H9 (cell line): Measurements from ENCODE around the gene POMGNT1. TPM values are rescaled to one million over a fixed set of nuclear protein-coding genes. Genes with fewer than 3 reads are reported as not detected.

Experiments
- DNase-seq: peaks from one replicate; pipeline ENCODE4 v3.0.0-alpha.2; 2017
- H2AFZ ChIP-seq: one replicate; pipeline ENCODE4 v1.6.1; 2013; ENCODE audit warnings: mild to moderate bottlenecking, low read length, control low read depth, moderate library complexity
- H2AK5ac ChIP-seq: 2 replicates; pipeline ENCODE4 v1.6.1; 2013; ENCODE audit warnings: low read length, control low read depth, mixed read lengths; ENCODE audit not compliant: insufficient read length
- H2BK120ac ChIP-seq: one replicate; pipeline ENCODE4 v1.6.1; 2013; ENCODE audit warnings: low read depth, mild to moderate bottlenecking, low read length, control low read depth, inconsistent platforms; ENCODE audit not compliant: poor library complexity, severe bottlenecking
- H2BK12ac ChIP-seq: 2 replicates; pipeline ENCODE4 v1.6.1; 2013; ENCODE audit warnings: low read length, control low read depth, mixed read lengths, low read depth; ENCODE audit not compliant: insufficient read length
- H2BK15ac ChIP-seq: 2 replicates; pipeline ENCODE4 v1.6.1; 2013; ENCODE audit warnings: low read depth, low read length, control low read depth
- H2BK20ac ChIP-seq: one replicate; pipeline ENCODE4 v1.6.1; 2013; ENCODE audit warnings: low read depth, mild to moderate bottlenecking, low read length, control low read depth, inconsistent platforms; ENCODE audit not compliant: poor library complexity, severe bottlenecking
- H2BK5ac ChIP-seq: 2 replicates; pipeline ENCODE4 v1.6.1; 2013; ENCODE audit warnings: low read length, control low read depth, mixed read lengths; ENCODE audit not compliant: insufficient read length
- H3K14ac ChIP-seq: 2 replicates; pipeline ENCODE4 v1.6.1; 2013; ENCODE audit warnings: low read length, control low read depth; ENCODE audit not compliant: insufficient read depth
- H3K18ac ChIP-seq: 2 replicates; pipeline ENCODE4 v1.6.1; 2013; ENCODE audit warnings: low read depth, mild to moderate bottlenecking, mixed read lengths, low read length, control low read depth; ENCODE audit not compliant: insufficient read length
- H3K23ac ChIP-seq: 2 replicates; pipeline ENCODE4 v1.6.1; 2013; ENCODE audit warnings: low read length, control low read depth, mixed read lengths, low read depth; ENCODE audit not compliant: insufficient read length
- H3K23me2 ChIP-seq: 2 replicates; pipeline ENCODE4 v1.6.1; 2013; ENCODE audit warnings: low read depth, mild to moderate bottlenecking, mixed read lengths, low read length, control low read depth; ENCODE audit not compliant: insufficient read length, poor library complexity, severe bottlenecking
- H3K27ac ChIP-seq: 2 replicates; pipeline ENCODE4 v1.5.1; 2013; ENCODE audit warnings: low read length, control low read depth, mixed read lengths, low read depth; ENCODE audit not compliant: insufficient read length
- H3K27me3 ChIP-seq: 2 replicates; pipeline ENCODE4 v1.6.1; 2013; ENCODE audit warnings: low read length, control low read depth, inconsistent platforms; ENCODE audit not compliant: insufficient read depth
- H3K4ac ChIP-seq: 2 replicates; pipeline ENCODE4 v1.6.1; 2013; ENCODE audit warnings: low read depth, mild to moderate bottlenecking, control low read depth, inconsistent platforms, low read length, moderate library complexity
- H3K4me1 ChIP-seq: 2 replicates; pipeline ENCODE4 v1.6.1; 2013; ENCODE audit warnings: low read length, control low read depth, inconsistent platforms; ENCODE audit not compliant: insufficient read depth
- H3K4me2 ChIP-seq: 2 replicates; pipeline ENCODE4 v1.6.1; 2013; ENCODE audit warnings: low read length, control low read depth, mixed read lengths; ENCODE audit not compliant: insufficient read length, insufficient read depth
- H3K56ac ChIP-seq: 2 replicates; pipeline ENCODE4 v1.6.1; 2013; ENCODE audit warnings: low read depth, mild to moderate bottlenecking, mixed read lengths, low read length, control low read depth; ENCODE audit not compliant: insufficient read length
- H3K79me1 ChIP-seq: 2 replicates; pipeline ENCODE4 v1.6.1; 2013; ENCODE audit warnings: low read depth, mild to moderate bottlenecking, moderate library complexity, low read length, control low read depth, inconsistent platforms; ENCODE audit not compliant: insufficient read depth, poor library complexity, severe bottlenecking
- H3K79me2 ChIP-seq: 2 replicates; pipeline ENCODE4 v1.6.1; 2013; ENCODE audit warnings: low read length, control low read depth, inconsistent platforms; ENCODE audit not compliant: insufficient read depth
- H3K9ac ChIP-seq: 2 replicates; pipeline ENCODE4 v1.6.1; 2013; ENCODE audit warnings: low read length, control low read depth, mixed read lengths; ENCODE audit not compliant: insufficient read length; ENCODE audit errors: extremely low read depth
- H3K9me3 ChIP-seq: one replicate; pipeline ENCODE4 v1.6.1; 2013; ENCODE audit warnings: low read depth, low read length, inconsistent platforms; ENCODE audit not compliant: control insufficient read depth
- H3T11ph ChIP-seq: one replicate; pipeline ENCODE4 v1.6.1; 2013; ENCODE audit warnings: mild to moderate bottlenecking, low read length, control low read depth, inconsistent platforms
- H4K20me1 ChIP-seq: one replicate; pipeline ENCODE4 v1.6.1; 2013; ENCODE audit not compliant: control insufficient read depth, insufficient read length, insufficient read depth
- H4K5ac ChIP-seq: 2 replicates; pipeline ENCODE4 v1.6.1; 2013; ENCODE audit warnings: low read depth, mild to moderate bottlenecking, mixed read lengths, low read length, control low read depth; ENCODE audit not compliant: insufficient read length
- H4K8ac ChIP-seq: replicated peaks from 2 replicates; pipeline ENCODE4 v1.6.1; 2013; ENCODE audit warnings: low read length, control low read depth, mixed read lengths, low read depth; ENCODE audit not compliant: insufficient read length
- H4K91ac ChIP-seq: 2 replicates; pipeline ENCODE4 v1.6.1; 2013; ENCODE audit warnings: low read depth, mild to moderate bottlenecking, moderate library complexity, mixed read lengths, low read length, control low read depth; ENCODE audit not compliant: insufficient read length
- H3K27ac Mint-ChIP-seq, 3 experiments: 2 replicates in 2 of 3; 3 replicates in 1 of 3; pipeline ENCODE4 v1.8.0; 2020 to 2021; ENCODE audit warnings: mixed read lengths in 3 of 3, mild to moderate bottlenecking in 1 of 3, moderate library complexity in 1 of 3
- H3K27me3 Mint-ChIP-seq: 2 replicates; pipeline ENCODE4 v1.8.0; 2021; ENCODE audit warnings: low read depth, mild to moderate bottlenecking, moderate library complexity, mixed read lengths
- H3K36me3 Mint-ChIP-seq, 3 experiments: 2 replicates in 2 of 3; 3 replicates in 1 of 3; pipeline ENCODE4 v1.8.0; 2020 to 2021; ENCODE audit warnings: low read depth in 3 of 3, mixed read lengths in 3 of 3; ENCODE audit not compliant: insufficient read depth in 1 of 3
- H3K4me1 Mint-ChIP-seq, 2 experiments: 2 replicates each; pipeline ENCODE4 v1.8.0; 2020; ENCODE audit warnings: mixed read lengths in 2 of 2
- H3K4me3 Mint-ChIP-seq, 2 experiments: 2 replicates in 1 of 2; 3 replicates in 1 of 2; pipeline ENCODE4 v1.8.0; 2020 to 2021; ENCODE audit warnings: mild to moderate bottlenecking in 2 of 2, mixed read lengths in 2 of 2, moderate library complexity in 1 of 2
- H3K9me3 Mint-ChIP-seq, 2 experiments: 2 replicates in 1 of 2; 3 replicates in 1 of 2; pipeline ENCODE4 v1.8.0; 2020; ENCODE audit warnings: mild to moderate bottlenecking in 2 of 2, mixed read lengths in 2 of 2, moderate library complexity in 1 of 2
- WGBS: extraction: QIAGEN DNeasy Blood & Tissue Kit; methylation state at CpG from one replicate; pipeline ENCODE4 v1.1.7; 2013; ENCODE audit warnings: missing lambda C conversion rate, low lambda C conversion rate, mixed read lengths; ENCODE audit not compliant: insufficient read length; ENCODE audit errors: extremely low coverage; 5-methylcytosine and 5-hydroxymethylcytosine counted together
- total RNA-seq: library from RNA; stranded (reverse); gene quantifications from 2 replicates; pipeline ENCODE4 v1.2.1, GENCODE V29; 2021
- TF ChIP-seq, protein P1 (sequence below): fragments of 200-600 bp; sonication (generic); conservative IDR thresholded peaks from 3 replicates; pipeline ENCODE4 v1.8.0; 2021; ENCODE audit warnings: antibody characterized with exemption, mild to moderate bottlenecking

POMGNT1 gene
- total RNA-seq, 1 experiment from 2014 or later: 62.6 TPM

DNA sequence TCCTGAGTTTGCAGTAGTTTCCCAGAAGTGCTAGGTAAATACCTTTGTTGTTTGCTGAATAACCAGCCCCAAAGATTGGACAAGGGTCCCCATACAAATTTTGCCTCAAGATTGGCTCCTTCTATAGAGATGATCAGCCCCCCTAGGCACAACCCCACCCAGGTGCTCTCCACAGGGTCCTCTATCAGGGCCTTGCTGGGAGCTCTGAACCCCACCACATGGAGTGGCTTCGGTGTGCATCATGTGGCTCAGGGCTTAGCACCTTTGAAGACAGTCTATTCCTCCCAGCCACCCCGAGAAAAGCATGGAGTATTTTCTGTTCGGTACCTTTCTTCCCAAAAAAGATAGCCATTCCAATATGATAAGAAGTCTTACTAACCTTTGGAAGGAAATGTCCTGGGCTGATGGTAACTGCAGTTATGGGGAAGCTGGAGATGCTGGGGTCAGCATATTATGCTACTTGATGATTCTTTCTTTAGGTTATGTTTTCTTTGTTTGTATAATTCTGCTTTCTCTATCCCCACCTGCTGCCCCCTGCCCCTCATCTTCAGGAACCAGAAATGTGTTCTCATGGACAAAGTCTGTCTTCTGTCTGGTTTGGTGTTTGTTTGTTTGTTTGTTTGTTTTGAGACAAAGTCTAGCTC, 28.3 kb downstream of the POMGNT1 start:
- Histone ChIP-seq H4K20me1 (no peaks in the 10 kb centered on the region), H2AK5ac (no peak overlapping the region), H4K91ac (no peak overlapping the region), H3K27me3 (no peaks in the 10 kb centered on the region; the same call in 1 of the 2 replicates), H3K9ac (no peak overlapping the region), H4K8ac (no peak overlapping the region), H3K4me2 (no peak overlapping the region), H3K4me1 (peaks cover 10% of the 10 kb centered on the region; the same call in 1 of the 2 replicates), H2BK5ac (no peak overlapping the region), H3K4ac (no peak overlapping the region), H3T11ph (no peak overlapping the region), H3K9me3 (no peaks in the 10 kb centered on the region), H3K18ac (no peak overlapping the region), H2BK12ac (no peak overlapping the region), H2BK15ac (no peak overlapping the region), H4K5ac (no peak overlapping the region), H3K56ac (no peak overlapping the region), H3K23me2 (no peaks in the 10 kb centered on the region), H3K79me2 (no peaks in the 10 kb centered on the region), H3K14ac (no peak overlapping the region), H2BK20ac (no peak overlapping the region), H3K27ac (no peak overlapping the region), H3K23ac (no peak overlapping the region), H2AFZ (no peak overlapping the region), H3K79me1 (no peaks in the 10 kb centered on the region), H2BK120ac (no peak overlapping the region)
- peaks cover 52% of the 10 kb centered on the region for H3K27me3 Mint-ChIP-seq
- WGBS: no CpG with 5 or more reads among the region's 3 CpGs
- H3K27ac Mint-ChIP-seq: no peak overlapping the region
- TF ChIP-seq, protein P1, sequence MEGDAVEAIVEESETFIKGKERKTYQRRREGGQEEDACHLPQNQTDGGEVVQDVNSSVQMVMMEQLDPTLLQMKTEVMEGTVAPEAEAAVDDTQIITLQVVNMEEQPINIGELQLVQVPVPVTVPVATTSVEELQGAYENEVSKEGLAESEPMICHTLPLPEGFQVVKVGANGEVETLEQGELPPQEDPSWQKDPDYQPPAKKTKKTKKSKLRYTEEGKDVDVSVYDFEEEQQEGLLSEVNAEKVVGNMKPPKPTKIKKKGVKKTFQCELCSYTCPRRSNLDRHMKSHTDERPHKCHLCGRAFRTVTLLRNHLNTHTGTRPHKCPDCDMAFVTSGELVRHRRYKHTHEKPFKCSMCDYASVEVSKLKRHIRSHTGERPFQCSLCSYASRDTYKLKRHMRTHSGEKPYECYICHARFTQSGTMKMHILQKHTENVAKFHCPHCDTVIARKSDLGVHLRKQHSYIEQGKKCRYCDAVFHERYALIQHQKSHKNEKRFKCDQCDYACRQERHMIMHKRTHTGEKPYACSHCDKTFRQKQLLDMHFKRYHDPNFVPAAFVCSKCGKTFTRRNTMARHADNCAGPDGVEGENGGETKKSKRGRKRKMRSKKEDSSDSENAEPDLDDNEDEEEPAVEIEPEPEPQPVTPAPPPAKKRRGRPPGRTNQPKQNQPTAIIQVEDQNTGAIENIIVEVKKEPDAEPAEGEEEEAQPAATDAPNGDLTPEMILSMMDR: no peak
- no peaks in the 10 kb centered on the region; a peak in 1 of 7 replicates for H3K36me3 Mint-ChIP-seq
- H3K4me1 Mint-ChIP-seq: peaks cover 15 to 28% of the 10 kb centered on the region in 2 experiments
- no peak overlapping the region for H3K4me3 Mint-ChIP-seq
- no peaks in the 10 kb centered on the region; a peak in 1 of 5 replicates for H3K9me3 Mint-ChIP-seq
- no peak for DNase-seq
